GM12878 (cell line): ENCODE data around the gene LITAF. TPM values are rescaled to one million over a fixed set of nuclear protein-coding genes. Genes with fewer than 3 reads are reported as not detected.

Experiments used
- ATAC-seq: fragments of 200-7000 bp; cut with Tn5 transposase; 3 replicates; pipeline ENCODE4 v1.9.1; 2020; ENCODE audit warnings: mild to moderate bottlenecking, moderate library complexity
- BruUV-seq: library from RNA; stranded (reverse); fragments of 400-500 nt; replicated peaks from 2 replicates; lab custom pipeline; 2021; lab: Mats Ljungman, UMichigan
- CTCF ChIA-PET: fragments of 300-600 bp; sonication (Branson Sonifier 250); formaldehyde crosslinking; extraction: SDS; loops from one replicate; lab custom pipeline; 2021; ENCODE audit warnings: inconsistent platforms; lab: Yijun Ruan, JAX
- POLR2A ChIA-PET: fragments of 350-600 bp; formaldehyde crosslinking; extraction: SDS; loops from one replicate; lab custom pipeline; 2021; ENCODE audit warnings: inconsistent platforms; lab: Charles Lee
- RAD21 ChIA-PET: fragments of 300-600 bp; sonication (Branson Sonifier 250); formaldehyde crosslinking; loops from one replicate; lab custom pipeline; 2023; ENCODE audit warnings: antibody characterized with exemption; ENCODE audit not compliant: unreplicated experiment; lab: Charles Lee
- SMC1A ChIA-PET: fragments of 300-600 bp; sonication (Branson Sonifier 250); formaldehyde crosslinking; loops from one replicate; lab custom pipeline; 2023; ENCODE audit not compliant: unreplicated experiment, uncharacterized antibody; lab: Charles Lee
- DNase-seq: peaks from one replicate; pipeline ENCODE4 v3.0.0-alpha.2; 2011; ENCODE audit warnings: low read depth, low spot score
- FAIRE-seq: peaks from 3 replicates; lab custom pipeline; 2011; peaks lifted over from hg19 to GRCh38; lab: Jason Lieb, UNC
- H2AFZ ChIP-seq: 2 replicates; pipeline ENCODE4 v1.6.0; 2011; ENCODE audit warnings: low read depth, low read length, control low read depth; ENCODE audit not compliant: control insufficient read depth
- H3K27ac ChIP-seq: 2 replicates; pipeline ENCODE4 v1.5.1; 2011; ENCODE audit warnings: control low read depth; ENCODE audit not compliant: control insufficient read depth, insufficient read depth
- H3K27me3 ChIP-seq, 2 experiments: replicated peaks in 1 of 2; 2 replicates each; pipeline versions ENCODE4 v1.6.0 to v1.6.1; 2011; ENCODE audit warnings: low read length in 1 of 2; ENCODE audit not compliant: control insufficient read depth in 2 of 2, insufficient read depth in 2 of 2
- H3K36me3 ChIP-seq, 2 experiments: 2 replicates each; pipeline ENCODE4 v1.5.1; 2011; ENCODE audit warnings: low read length in 1 of 2; ENCODE audit not compliant: control insufficient read depth in 2 of 2, insufficient read depth in 2 of 2
- H3K4me1 ChIP-seq: 2 replicates; pipeline ENCODE4 v1.6.1; 2011; ENCODE audit warnings: mild to moderate bottlenecking, low read length, moderate library complexity, mixed read lengths; ENCODE audit not compliant: control insufficient read depth, insufficient read depth
- H3K4me2 ChIP-seq: 2 replicates; pipeline ENCODE4 v1.6.0; 2011; ENCODE audit warnings: control low read depth; ENCODE audit not compliant: control insufficient read depth, insufficient read depth
- H3K4me3 ChIP-seq: fragments of 200-600 bp; sonication (generic); 2 replicates; pipeline ENCODE4 v1.5.1; 2016
- H3K79me2 ChIP-seq: 2 replicates; pipeline ENCODE4 v1.6.0; 2011; ENCODE audit warnings: low read length; ENCODE audit not compliant: control insufficient read depth, insufficient read depth
- H3K9ac ChIP-seq: 2 replicates; pipeline ENCODE4 v1.8.0; 2011; ENCODE audit warnings: low read length, control low read depth, mixed read lengths; ENCODE audit not compliant: control insufficient read depth, insufficient read depth
- H3K9me3 ChIP-seq: replicated peaks from 3 replicates; pipeline ENCODE4 v1.5.1; 2011; ENCODE audit warnings: mild to moderate bottlenecking, low read length; ENCODE audit not compliant: control insufficient read depth, insufficient read depth
- H4K20me1 ChIP-seq: 2 replicates; pipeline ENCODE4 v1.6.0; 2011; ENCODE audit not compliant: control insufficient read depth, insufficient read depth
- ASH2L ChIP-seq: fragments of 300-600, 200-600 bp; sonication (generic); IDR thresholded peaks from 2 replicates; pipeline ENCODE4 v1.6.1; 2017; ENCODE audit warnings: low read depth, mild to moderate bottlenecking, borderline replicate concordance
- CHD1 ChIP-seq: IDR thresholded peaks from 2 replicates; pipeline ENCODE4 v1.6.1; 2012; ENCODE audit warnings: low read depth, low read length, improper control_type of control experiment
- DPF2 ChIP-seq: fragments of 450-650 bp; IDR thresholded peaks from 2 replicates; pipeline ENCODE4 v1.6.1; 2017; ENCODE audit warnings: mild to moderate bottlenecking
- EZH2 ChIP-seq: IDR thresholded peaks from 2 replicates; pipeline ENCODE4 v1.6.1; 2012; ENCODE audit warnings: low read depth, mild to moderate bottlenecking, control low read depth, inconsistent platforms, low read length, borderline replicate concordance; ENCODE audit not compliant: control insufficient read depth
- FOXM1 ChIP-seq: IDR thresholded peaks from 2 replicates; pipeline ENCODE4 v1.6.1; 2012; ENCODE audit warnings: low read depth, mild to moderate bottlenecking, inconsistent platforms, low read length, moderate library complexity
- HCFC1 ChIP-seq: fragments of 150-350 bp; IDR thresholded peaks from 2 replicates; pipeline ENCODE4 v1.6.1; 2014; ENCODE audit warnings: low read length
- JUND ChIP-seq: IDR thresholded peaks from 2 replicates; pipeline ENCODE4 v1.6.1; 2012; ENCODE audit warnings: low read depth, mild to moderate bottlenecking, low read length, improper control_type of control experiment, moderate library complexity
- KDM1A ChIP-seq: fragments of 200-600 bp; sonication (generic); IDR thresholded peaks from 2 replicates; pipeline ENCODE4 v1.6.1; 2016; ENCODE audit warnings: borderline replicate concordance
- NBN ChIP-seq: fragments of 450-650 bp; IDR thresholded peaks from 2 replicates; pipeline ENCODE4 v1.6.1; 2016
- RB1 ChIP-seq: fragments of 450-650 bp; formaldehyde crosslinking; IDR thresholded peaks from 2 replicates; pipeline ENCODE4 v1.6.1; 2017; ENCODE audit warnings: mild to moderate bottlenecking, borderline replicate concordance
- REST ChIP-seq: IDR thresholded peaks from 2 replicates; pipeline ENCODE4 v1.6.1; 2012; ENCODE audit warnings: mild to moderate bottlenecking, low read depth, low read length
- WGBS: methylation state at CpG from one replicate; pipeline ENCODE4 v1.1.6; 2016; ENCODE audit warnings: low lambda C conversion rate; ENCODE audit not compliant: insufficient replicate concordance, insufficient coverage; ENCODE audit errors: missing lambda C conversion rate; 5-methylcytosine and 5-hydroxymethylcytosine counted together
- in situ Hi-C: fragments of 300-500 bp; cut with MboI; formaldehyde crosslinking; loops from 9 replicates; pipeline ENCODE4 v1.14.3; 2018; ENCODE audit warnings: mixed read lengths
- intact Hi-C: fragments of 100-400 bp; cut with micrococcal nuclease; formaldehyde crosslinking; loops from one replicate; pipeline ENCODE4 v1.14.2; 2022; ENCODE audit not compliant: unreplicated experiment
- polyA plus RNA-seq, 11 experiments: library from polyadenylated mRNA; depleted of rRNA in 4 of 11; unstranded in 6 of 11; stranded (reverse) in 5 of 11; fragments of >200 nt; fragmentation: Nextera tagmentation in 4 of 11; fragmentation: Illumina TruSeq in 1 of 11; extraction: Ambion mirVana in 4 of 11; extraction: Trizol in 1 of 11; gene quantifications; 1 replicate in 1 of 11; 2 replicates in 10 of 11; pipeline versions ENCODE4 v1.2.1 to v1.2.3, GENCODE V29; 2011 to 2016; ENCODE audit warnings: inconsistent platforms in 2 of 11, missing spikeins in 2 of 11, low read depth in 1 of 11
- total RNA-seq, 4 experiments: library from RNA; depleted of rRNA in 3 of 4; stranded (reverse); fragments of >200 nt in 3 of 4; fragmentation: Illumina TruSeq in 1 of 4; extraction: Trizol in 1 of 4; gene quantifications; 2 replicates each; pipeline versions ENCODE4 v1.2.1 to v1.2.3, GENCODE V29; 2013 to 2021
- TF ChIP-seq, protein P1 (sequence below): fragments of 450-650 bp; IDR thresholded peaks from 2 replicates; pipeline ENCODE4 v1.6.1; 2017; ENCODE audit warnings: mild to moderate bottlenecking, low read depth, inconsistent platforms; ENCODE audit not compliant: poor library complexity, severe bottlenecking

LITAF gene
- total and polyA plus RNA-seq, 10 of the 15 experiments (the other 5 are each of a cell fraction or from before 2014, with no cell fraction given) = 99.2 to 211 (median 147) TPM

DNA sequence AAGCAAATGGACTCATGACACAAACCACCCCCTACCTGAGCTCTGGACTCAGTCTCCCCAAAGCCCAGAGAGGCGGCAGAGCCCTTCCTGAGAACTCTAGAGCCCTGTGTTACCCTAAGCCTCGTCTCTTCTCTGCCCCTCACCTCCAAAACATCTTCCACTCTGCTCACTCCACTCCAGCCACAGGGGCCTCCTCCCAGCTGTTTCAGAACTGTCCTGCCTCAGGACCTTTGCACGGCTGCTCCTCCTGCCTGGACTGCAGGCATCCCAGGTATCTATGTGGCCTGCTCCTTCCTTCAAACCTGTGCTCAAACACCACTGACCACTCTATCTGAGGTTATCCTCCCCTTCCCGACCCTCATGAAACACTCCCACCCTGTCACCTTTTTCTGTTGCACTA lies 12.9 kb upstream of the LITAF start:
- Histone ChIP-seq H3K27me3 (no peaks in the 10 kb centered on the region), H3K36me3 (no peaks in the 10 kb centered on the region), H3K4me1 (no peaks in the 10 kb centered on the region), H3K27ac (no peak overlapping the region), H3K79me2 (no peaks in the 10 kb centered on the region), H3K4me3 (no peak overlapping the region), H3K9me3 (no peaks in the 10 kb centered on the region), H3K4me2 (no peak overlapping the region), H4K20me1 (no peaks in the 10 kb centered on the region), H2AFZ (no peak overlapping the region), H3K9ac (no peak overlapping the region)
- TF ChIP-seq ASH2L (no peak), RB1 (no peak), JUND (no peak), CHD1 (no peak), FOXM1 (no peak), NBN (no peak), REST (no peak), EZH2 (no peak), KDM1A (no peak), HCFC1 (no peak), DPF2 (no peak)
- TF ChIP-seq, protein P1, sequence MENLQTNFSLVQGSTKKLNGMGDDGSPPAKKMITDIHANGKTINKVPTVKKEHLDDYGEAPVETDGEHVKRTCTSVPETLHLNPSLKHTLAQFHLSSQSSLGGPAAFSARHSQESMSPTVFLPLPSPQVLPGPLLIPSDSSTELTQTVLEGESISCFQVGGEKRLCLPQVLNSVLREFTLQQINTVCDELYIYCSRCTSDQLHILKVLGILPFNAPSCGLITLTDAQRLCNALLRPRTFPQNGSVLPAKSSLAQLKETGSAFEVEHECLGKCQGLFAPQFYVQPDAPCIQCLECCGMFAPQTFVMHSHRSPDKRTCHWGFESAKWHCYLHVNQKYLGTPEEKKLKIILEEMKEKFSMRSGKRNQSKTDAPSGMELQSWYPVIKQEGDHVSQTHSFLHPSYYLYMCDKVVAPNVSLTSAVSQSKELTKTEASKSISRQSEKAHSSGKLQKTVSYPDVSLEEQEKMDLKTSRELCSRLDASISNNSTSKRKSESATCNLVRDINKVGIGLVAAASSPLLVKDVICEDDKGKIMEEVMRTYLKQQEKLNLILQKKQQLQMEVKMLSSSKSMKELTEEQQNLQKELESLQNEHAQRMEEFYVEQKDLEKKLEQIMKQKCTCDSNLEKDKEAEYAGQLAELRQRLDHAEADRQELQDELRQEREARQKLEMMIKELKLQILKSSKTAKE = no peak
- FAIRE-seq = no peak
- ChIA-PET CTCF (interaction anchor here (1.3 to 1.7 kb wide), 3 partner anchors 12 to 67 kb away, joined by 3 to 7 read pairs (median 4); no protein-coding TSS in a partner anchor), RAD21 (no interaction called here), SMC1A (interaction anchor here (0.8 to 1.1 kb wide), 4 partner anchors 17 to 65 kb away, joined by 3 to 4 read pairs (median 3); no protein-coding TSS in a partner anchor), POLR2A (interaction anchor here (1.1 to 1.2 kb wide), 2 partner anchors 17 to 18 kb away, joined by 4 to 6 read pairs; no protein-coding TSS in a partner anchor)
- intact Hi-C loops = no loop called here
- in situ Hi-C loops = no loop called here
- DNase-seq = no peak
- no TSS peak for BruUV-seq
- WGBS = 73% methylated on average over 4 of the region's 4 CpGs
- no peak for ATAC-seq
